ENCODE measurements around the gene CSGALNACT2.
"Not testable (repeated sequence)": the region's sequence is repeated elsewhere in the genome, so short reads cannot be mapped to it uniquely, and the experiment has no call there.

Gene CSGALNACT2

GRCh38 chr10:43145311-43145710 lies 7.1 kb downstream of the CSGALNACT2 start:
- no peak for DNase-seq (ENCODE audit: low read depth in 1 of 2, low spot score in 1 of 2)

- not testable (repeated sequence) for DNase-seq (ENCODE audit: low read depth in 1 of 2, low spot score in 1 of 2)
Observed at GRCh38 chr10:43145936-43146335, 7.7 kb downstream of the CSGALNACT2 start.

- DNase-seq (ENCODE audit: low read depth in 1 of 2, low spot score in 1 of 2), result no peak
Observed at GRCh38 chr10:43151371-43151770, 13.1 kb downstream of the CSGALNACT2 start.

- DNase-seq (ENCODE audit: low read depth in 1 of 2, low spot score in 1 of 2), result no peak
Observed at GRCh38 chr10:43153901-43154300, 15.7 kb downstream of the CSGALNACT2 start.

GRCh38 chr10:43155221-43155620 lies 17.0 kb downstream of the CSGALNACT2 start:
- no peak for DNase-seq (ENCODE audit: low read depth in 1 of 2, low spot score in 1 of 2)

- no peak for DNase-seq (ENCODE audit: low read depth in 1 of 2, low spot score in 1 of 2)
Observed at GRCh38 chr10:43155741-43156140, 17.5 kb downstream of the CSGALNACT2 start.

- no peak for DNase-seq (ENCODE audit: low read depth in 1 of 2, low spot score in 1 of 2)
Observed at GRCh38 chr10:43156590-43157341, 18.5 kb downstream of the CSGALNACT2 start.

GRCh38 chr10:43158636-43159035 lies 20.4 kb downstream of the CSGALNACT2 start:
- DNase-seq (ENCODE audit: low read depth in 1 of 2, low spot score in 1 of 2), result no peak

- DNase-seq (ENCODE audit: low read depth in 1 of 2, low spot score in 1 of 2), result peak in 1 of 2 donors; percentile 8
Observed at GRCh38 chr10:43160046-43160920, 22.0 kb downstream of the CSGALNACT2 start.

- no peak for DNase-seq (ENCODE audit: low read depth in 1 of 2, low spot score in 1 of 2)
Observed at GRCh38 chr10:43160921-43161255, 22.6 kb downstream of the CSGALNACT2 start.

GRCh38 chr10:43162604-43163003 lies 24.4 kb downstream of the CSGALNACT2 start:
- DNase-seq (ENCODE audit: low read depth in 1 of 2, low spot score in 1 of 2), result no peak

- DNase-seq (ENCODE audit: low read depth in 1 of 2, low spot score in 1 of 2), result no peak
Observed at GRCh38 chr10:43166207-43166879, 28.1 kb downstream of the CSGALNACT2 start.

GRCh38 chr10:43166880-43167497 lies 28.7 kb downstream of the CSGALNACT2 start:
- no peak for DNase-seq (ENCODE audit: low read depth in 1 of 2, low spot score in 1 of 2)

GRCh38 chr10:43167498-43167889 lies 29.2 kb downstream of the CSGALNACT2 start:
- DNase-seq (ENCODE audit: low read depth in 1 of 2, low spot score in 1 of 2), result no peak

- DNase-seq (ENCODE audit: low read depth in 1 of 2, low spot score in 1 of 2), result no peak
Observed at GRCh38 chr10:43170491-43170890, 32.2 kb downstream of the CSGALNACT2 start.

GRCh38 chr10:43172645-43173044 lies 34.4 kb downstream of the CSGALNACT2 start:
- DNase-seq (ENCODE audit: low read depth in 1 of 2, low spot score in 1 of 2), result no peak

GRCh38 chr10:43173120-43173519 lies 34.9 kb downstream of the CSGALNACT2 start:
- DNase-seq (ENCODE audit: low read depth in 1 of 2, low spot score in 1 of 2), result no peak

GRCh38 chr10:43174969-43175368 lies 36.7 kb downstream of the CSGALNACT2 start:
- no peak for DNase-seq (ENCODE audit: low read depth in 1 of 2, low spot score in 1 of 2)

- DNase-seq (ENCODE audit: low read depth in 1 of 2, low spot score in 1 of 2), result no peak
Observed at GRCh38 chr10:43176271-43176670, 38.0 kb downstream of the CSGALNACT2 start.

GRCh38 chr10:43177595-43177994 lies 39.4 kb downstream of the CSGALNACT2 start:
- DNase-seq (ENCODE audit: low read depth in 1 of 2, low spot score in 1 of 2), result no peak

GRCh38 chr10:43181146-43181545 lies 42.9 kb downstream of the CSGALNACT2 start:
- DNase-seq (ENCODE audit: low read depth in 1 of 2, low spot score in 1 of 2), result no peak
